G401.6 (cell line): ENCODE data around the gene CDH20.

ENCODE experiments used
- FAIRE-seq: peaks from 2 replicates; lab custom pipeline; 2012; peaks lifted over from hg19 to GRCh38; lab: Jason Lieb, UNC

CDH20 gene

DNA sequence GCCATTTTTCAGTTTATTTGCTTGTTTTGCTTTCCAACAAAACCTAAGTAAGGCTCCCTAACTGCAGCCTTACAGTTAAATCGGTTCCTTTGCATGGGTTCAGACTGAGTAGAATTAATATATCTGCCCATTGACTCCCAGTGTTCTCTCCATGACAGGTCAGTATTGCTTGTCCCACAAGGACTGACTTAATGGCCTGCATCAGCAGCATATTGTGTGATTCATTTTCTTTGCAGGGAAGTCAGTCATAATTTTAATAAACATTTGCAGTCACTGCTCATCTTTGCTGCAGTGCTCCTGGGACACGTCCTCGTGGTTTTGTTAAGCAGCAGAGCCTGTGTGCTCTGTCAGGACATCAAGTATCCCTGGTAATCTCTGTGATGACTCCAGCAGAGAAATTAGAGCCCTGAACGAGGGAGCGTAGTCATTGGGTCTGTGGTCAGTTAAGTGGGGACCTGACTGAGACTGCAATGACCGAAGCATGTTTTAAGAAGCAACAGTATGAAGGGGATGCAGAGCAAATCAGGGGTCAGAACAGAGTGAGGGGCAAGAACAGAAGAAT is 93.3 kb downstream of the CDH20 start:
- no peak for FAIRE-seq

GRCh38 chr18:61428266-61428665 is 95.0 kb downstream of the CDH20 start:
- FAIRE-seq: no peak

DNA sequence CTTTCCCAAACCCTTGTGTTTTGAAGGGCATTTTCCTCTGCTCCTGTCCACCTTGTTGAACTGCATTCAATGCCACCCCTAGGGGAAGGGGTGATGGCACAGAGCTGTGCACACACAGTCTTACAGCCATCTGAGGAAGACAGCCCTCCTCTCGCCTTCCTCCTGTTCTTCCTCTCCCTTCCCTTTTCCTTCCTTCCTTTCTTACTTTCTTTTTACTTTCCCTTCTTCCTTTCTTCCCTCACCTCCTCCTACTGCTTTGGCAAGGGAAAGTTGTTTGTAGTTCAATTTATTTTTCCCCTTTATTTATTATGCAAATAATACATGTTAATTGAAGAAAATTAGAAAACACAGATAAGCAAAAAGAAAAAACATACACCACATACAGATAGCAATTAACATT is 99.4 kb downstream of the CDH20 start:
- FAIRE-seq: no peak

DNA sequence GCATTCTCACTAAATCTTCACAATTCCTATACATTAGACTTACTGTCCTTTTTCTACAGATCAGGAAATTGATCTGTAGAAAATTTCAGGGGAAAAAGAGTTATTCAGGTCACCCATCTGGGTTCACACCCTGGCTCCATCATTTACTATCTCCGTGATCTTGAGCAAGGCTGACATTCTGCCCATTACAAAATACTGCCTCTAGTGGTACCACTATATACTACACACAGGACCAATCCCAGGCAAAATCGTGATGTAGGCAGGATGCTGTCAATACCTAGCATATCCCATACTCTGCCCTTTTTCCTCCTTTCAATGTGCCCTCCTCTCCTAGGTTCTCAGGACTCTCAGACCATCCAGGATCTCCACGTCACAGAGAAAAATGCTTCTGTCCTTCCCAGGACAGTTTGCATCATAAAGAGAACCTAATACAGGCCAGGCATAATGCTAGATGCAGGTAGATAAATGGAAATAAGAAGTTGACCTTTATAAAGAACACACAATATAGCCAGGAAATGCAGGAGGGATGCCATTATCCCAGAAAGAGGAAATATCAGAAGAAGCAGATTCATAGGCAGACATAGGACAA is 101.9 kb downstream of the CDH20 start:
- FAIRE-seq: no peak

DNA sequence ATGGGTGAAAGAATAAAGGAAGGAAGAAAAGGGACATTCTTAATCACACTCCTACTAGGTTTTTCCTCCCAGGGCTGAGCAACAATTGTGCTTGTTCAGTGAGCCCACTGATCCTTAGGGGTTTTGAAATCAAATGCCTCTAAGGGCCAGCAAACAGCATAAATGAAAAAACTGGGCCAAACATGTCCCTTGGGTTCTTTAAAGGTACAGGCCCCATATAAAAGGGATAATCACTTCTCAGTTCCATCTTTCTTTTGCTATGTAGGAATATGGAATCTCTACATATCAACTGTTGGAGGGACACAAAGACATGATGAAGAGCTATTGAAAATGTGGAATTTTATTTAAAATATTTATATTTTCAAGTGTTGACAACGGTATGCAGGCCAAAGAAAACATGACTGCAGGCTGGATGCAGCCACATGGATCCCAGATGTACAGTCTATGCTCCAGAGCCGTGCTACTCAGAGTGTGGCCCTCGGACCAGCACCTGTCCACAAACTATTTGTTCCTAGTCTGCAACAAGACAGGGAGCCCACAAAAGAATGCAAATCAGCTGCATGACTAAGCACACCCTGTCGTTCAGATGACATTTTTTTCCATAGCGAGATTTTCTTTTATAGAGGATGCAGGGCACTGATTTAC is 110.0 kb downstream of the CDH20 start:
- FAIRE-seq: no peak

- no peak for FAIRE-seq
These were observed 115.1 kb downstream of the CDH20 start for GRCh38 chr18:61448316-61448715.

GRCh38 chr18:61459896-61460648 is 126.8 kb downstream of the CDH20 start:
- no peak for FAIRE-seq

- no peak for FAIRE-seq
These were observed 131.4 kb downstream of the CDH20 start for GRCh38 chr18:61464551-61465142.

DNA sequence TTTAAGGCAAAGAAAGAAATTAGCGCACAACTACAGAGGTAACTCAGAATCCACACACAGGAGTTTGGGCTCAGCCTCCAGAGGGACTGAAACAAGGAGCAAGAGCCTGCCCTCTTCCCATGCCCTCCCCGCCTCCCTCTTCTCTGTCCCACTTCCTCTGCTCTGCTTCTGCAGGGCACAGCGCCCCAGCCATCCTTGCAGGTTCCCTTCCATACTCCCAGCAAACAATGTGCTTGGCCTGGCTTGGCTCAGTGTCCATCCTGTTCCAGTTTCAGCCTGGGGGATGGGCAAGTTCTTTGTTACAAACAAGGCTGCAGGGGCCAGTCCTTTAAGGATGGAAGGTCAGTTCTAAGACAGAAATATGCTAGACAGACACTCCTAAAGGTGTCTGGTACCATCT is 133.5 kb downstream of the CDH20 start:
- FAIRE-seq: no peak

DNA sequence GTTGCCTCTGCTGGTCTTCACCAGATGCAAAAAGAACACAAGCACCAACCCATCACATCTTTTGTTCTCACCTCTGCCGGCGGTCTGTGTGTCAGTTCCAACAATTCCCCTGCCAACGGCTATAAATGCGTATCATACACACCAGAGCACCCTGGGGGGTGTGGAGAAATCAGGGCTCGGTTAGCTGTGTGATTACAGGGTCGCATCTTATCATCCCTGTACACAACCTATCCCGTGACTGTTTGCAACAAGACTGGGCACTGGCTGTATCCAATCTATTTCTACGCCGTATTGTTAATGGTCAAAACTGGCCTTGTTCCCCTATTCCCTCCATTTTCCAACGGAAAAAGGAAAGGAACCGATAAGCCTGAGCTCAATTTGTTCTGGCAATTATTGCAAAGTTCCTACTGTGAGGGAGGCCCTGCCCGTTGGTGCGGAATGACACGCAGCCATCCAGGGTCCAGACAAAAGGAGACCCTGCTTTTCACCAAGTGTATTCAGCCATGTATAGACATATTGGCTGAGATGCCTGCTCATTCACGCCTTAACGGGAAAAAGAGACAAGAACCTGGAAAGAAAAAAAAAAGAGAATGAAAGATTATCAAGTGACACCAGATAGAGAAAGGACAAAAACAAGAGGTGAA is 136.9 kb downstream of the CDH20 start:
- no peak for FAIRE-seq

GRCh38 chr18:61471541-61471940 is 138.3 kb downstream of the CDH20 start:
- no peak for FAIRE-seq

- no peak for FAIRE-seq
These were observed 138.7 kb downstream of the CDH20 start for GRCh38 chr18:61471942-61472341.

DNA sequence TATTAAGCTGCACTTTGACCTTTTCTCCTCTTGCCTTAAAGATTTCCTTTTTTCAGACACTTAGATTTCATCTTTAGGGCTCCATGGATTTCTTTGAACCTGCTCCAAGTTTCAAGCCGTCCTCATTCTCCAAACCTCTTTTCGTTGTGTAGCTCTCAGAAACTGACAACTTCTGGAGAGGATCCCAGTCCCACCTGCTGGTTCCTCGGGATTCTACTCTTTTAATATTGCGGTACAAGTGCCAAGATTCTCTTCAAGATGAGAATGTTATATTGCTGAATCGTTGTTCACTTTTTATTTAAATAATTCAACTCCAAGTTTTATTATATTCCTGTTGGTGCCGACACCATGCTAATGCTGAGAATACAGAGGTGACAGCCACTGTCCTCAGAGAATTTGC is 141.1 kb downstream of the CDH20 start:
- no peak for FAIRE-seq

DNA sequence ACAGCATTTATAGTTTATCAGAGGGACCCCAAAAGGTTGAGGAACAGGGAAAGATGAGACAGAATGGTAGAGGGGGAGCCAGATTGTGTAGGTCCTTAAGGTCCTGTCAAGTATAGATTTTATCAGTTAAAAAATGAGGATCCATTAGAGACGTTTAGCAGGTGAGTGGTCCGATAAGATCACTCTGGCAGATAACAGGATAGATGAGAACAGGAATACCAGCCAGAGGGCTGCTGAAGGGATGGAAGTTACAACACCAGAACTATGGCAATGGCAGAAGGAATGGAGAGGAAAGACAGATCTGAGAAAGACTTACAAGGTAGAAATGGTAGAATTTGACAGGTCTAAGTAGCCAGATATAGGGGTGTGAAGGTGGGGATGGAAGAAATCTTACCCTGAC is 141.7 kb downstream of the CDH20 start:
- no peak for FAIRE-seq

GRCh38 chr18:61475931-61476330 is 142.7 kb downstream of the CDH20 start:
- no peak for FAIRE-seq

DNA sequence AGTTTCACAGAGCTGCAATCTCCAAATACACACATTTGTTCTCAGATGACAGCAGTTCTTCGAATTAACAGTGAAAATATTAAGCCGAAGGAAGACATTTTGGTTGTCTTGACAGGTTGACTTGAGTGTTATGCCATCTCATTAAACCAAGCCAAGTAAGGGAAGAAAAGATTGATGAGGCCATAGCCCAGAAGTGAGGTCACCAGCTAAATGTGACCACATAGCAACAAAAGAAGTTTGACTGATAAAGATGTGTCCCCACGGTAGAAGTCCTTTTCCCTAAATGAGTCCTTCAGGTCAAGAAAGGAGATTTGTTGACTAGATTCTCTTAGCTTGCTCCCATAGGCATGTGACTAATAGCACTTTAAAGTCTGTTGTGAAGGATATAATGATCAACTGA is 156.1 kb downstream of the CDH20 start:
- no peak for FAIRE-seq

DNA sequence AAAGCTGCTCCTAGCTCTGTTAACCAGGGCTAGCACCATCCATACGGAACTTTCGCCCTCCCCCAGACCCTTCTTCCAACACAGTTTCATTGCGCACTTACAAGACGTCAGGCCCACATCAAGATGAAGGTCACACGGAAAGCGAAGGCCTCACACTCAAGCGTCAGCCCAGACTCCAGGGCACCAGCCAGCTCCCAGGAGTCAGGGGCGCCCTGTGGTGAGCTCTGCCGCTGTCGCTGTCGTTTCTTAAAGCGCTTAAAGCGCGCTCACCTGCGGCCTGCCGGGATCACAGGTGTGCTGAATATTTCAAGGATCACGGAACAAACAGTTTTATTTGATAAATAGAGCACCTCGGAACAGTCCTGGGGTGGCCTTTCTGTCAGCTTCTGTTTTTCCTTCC is 163.1 kb downstream of the CDH20 start:
- FAIRE-seq: no peak

- no peak for FAIRE-seq
These were observed 164.2 kb downstream of the CDH20 start for GRCh38 chr18:61497422-61497821.

DNA sequence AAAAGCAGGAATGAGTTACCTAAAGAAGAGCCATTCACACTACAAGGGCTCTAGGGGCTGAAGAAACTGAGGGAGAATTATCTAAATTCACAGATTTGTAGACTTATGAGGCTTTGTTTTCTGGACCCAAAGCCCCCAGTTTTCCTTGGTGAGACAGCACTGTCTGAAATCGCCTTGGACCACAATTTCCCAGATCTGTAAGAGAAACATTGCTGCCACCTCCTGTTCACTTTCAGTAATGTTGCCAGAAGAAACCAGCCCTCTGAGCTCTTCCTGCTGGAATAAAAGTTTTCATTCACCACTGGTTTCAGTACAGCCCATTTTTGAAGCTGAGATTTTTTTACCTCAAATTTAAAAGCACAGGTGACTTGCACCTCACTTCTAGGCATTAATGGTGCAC is 169.2 kb downstream of the CDH20 start:
- FAIRE-seq: no peak

DNA sequence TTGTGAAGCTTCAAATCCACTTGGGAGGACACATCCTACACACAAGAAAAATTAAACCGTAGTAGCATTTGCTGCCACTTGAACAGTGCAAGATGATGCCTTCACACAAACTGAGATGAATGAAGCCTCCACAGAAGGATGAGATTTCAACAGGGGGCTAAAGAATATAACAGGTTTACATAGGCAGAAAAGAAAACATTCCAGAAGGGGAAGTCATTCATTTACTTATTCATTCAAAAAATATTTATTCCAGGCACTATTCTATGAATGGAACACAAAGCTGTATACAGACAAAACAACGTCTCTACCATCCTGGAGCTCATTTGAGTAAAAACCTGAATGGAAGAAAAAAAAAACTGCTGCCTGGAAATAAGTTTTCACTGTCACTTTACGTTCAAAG is 170.5 kb downstream of the CDH20 start:
- no peak for FAIRE-seq

- no peak for FAIRE-seq
These were observed 195.7 kb downstream of the CDH20 start for GRCh38 chr18:61528961-61529360.

DNA sequence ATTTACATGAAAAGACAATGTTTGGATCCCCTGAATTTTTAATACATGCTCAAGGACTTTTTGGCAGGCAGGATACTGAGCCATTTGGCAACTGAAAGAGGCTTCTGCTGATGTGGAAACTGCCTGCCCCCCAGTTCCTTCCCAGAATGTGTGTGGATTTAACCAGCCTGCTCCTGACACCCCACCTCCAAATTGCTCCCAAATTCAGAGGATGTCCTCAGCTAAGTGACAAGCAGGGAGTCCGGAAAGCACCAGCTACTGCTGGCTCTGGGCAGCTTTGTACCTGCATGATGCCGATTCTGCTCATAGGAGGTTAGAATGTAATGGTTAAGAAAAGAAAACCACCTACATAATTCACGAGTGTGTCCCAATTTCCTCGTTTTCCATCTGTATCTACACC is 197.5 kb downstream of the CDH20 start:
- no peak for FAIRE-seq

GRCh38 chr18:61531182-61531581 is 198.0 kb downstream of the CDH20 start:
- FAIRE-seq: no peak
